Stimulated activated CD8-positive, alpha-beta memory T cell treated with anti-CD3 and anti-CD28 coated beads, Interleukin-7, amount 100 ng/mL, for 48 hours (primary cell): ENCODE measurements around the gene AIG1.

Source experiments
- DNase-seq, 2 donors: peaks; one replicate each; pipeline ENCODE4 v3.0.0-alpha.2; 2020; ENCODE audit warnings: low read depth in 1 of 2; ENCODE audit errors: extremely low read depth in 1 of 2

The AIG1 gene

GRCh38 chr6:143260857-143261256, 200.2 kb downstream of the AIG1 start:
- no peak for DNase-seq

- no peak for DNase-seq
Measured at GRCh38 chr6:143261899-143262436, 201.3 kb downstream of the AIG1 start.

GRCh38 chr6:143262859-143263258, 202.2 kb downstream of the AIG1 start:
- DNase-seq = no peak

- no peak for DNase-seq
Measured at GRCh38 chr6:143264379-143264778, 203.7 kb downstream of the AIG1 start.

- no peak for DNase-seq
Measured at GRCh38 chr6:143264986-143265764, 204.5 kb downstream of the AIG1 start.

- no peak for DNase-seq
Measured at GRCh38 chr6:143267760-143268159, 207.1 kb downstream of the AIG1 start.

GRCh38 chr6:143268439-143268838, 207.8 kb downstream of the AIG1 start:
- no peak for DNase-seq

GRCh38 chr6:143270026-143270425, 209.3 kb downstream of the AIG1 start:
- no peak for DNase-seq

GRCh38 chr6:143271024-143271423, 210.3 kb downstream of the AIG1 start:
- no peak for DNase-seq

GRCh38 chr6:143276436-143276835, 215.7 kb downstream of the AIG1 start:
- no peak for DNase-seq

- no peak for DNase-seq
Measured at GRCh38 chr6:143279385-143279784, 218.7 kb downstream of the AIG1 start.

GRCh38 chr6:143283887-143284645, 223.4 kb downstream of the AIG1 start:
- DNase-seq = no peak

- DNase-seq = no peak
Measured at GRCh38 chr6:143286251-143286795, 225.6 kb downstream of the AIG1 start.

GRCh38 chr6:143288923-143289322, 228.2 kb downstream of the AIG1 start:
- no peak for DNase-seq

- DNase-seq = no peak
Measured at GRCh38 chr6:143290206-143290605, 229.5 kb downstream of the AIG1 start.

- no peak for DNase-seq
Measured at GRCh38 chr6:143293523-143293922, 232.8 kb downstream of the AIG1 start.

GRCh38 chr6:143294265-143294860, 233.7 kb downstream of the AIG1 start:
- no peak for DNase-seq

GRCh38 chr6:143295932-143296331, 235.2 kb downstream of the AIG1 start:
- no peak for DNase-seq

- DNase-seq = no peak
Measured at GRCh38 chr6:143298071-143298470, 237.4 kb downstream of the AIG1 start.

GRCh38 chr6:143299253-143300166, 238.8 kb downstream of the AIG1 start:
- no peak for DNase-seq
